Pancreas (tissue), 10 donors: ENCODE results near the gene XYLT1. TPM values are rescaled to one million over a fixed set of nuclear protein-coding genes. Genes with fewer than 3 reads are reported as not detected.
A peak's percentile ranks its signal among the peaks of the same experiment; 100 is the strongest.

Experiments used
- ATAC-seq, 4 donors: fragments of 200-7000 bp; cut with Tn5 transposase; one replicate each; pipeline versions ENCODE4 v1.8.0 to v1.9.1; 2020; ENCODE audit warnings: mild to moderate bottlenecking in 4 of 4, moderate library complexity in 4 of 4
- DNase-seq, 6 donors: peaks; one replicate each; pipeline ENCODE4 v3.0.0-alpha.2; 2020
- FAIRE-seq: peaks from 2 replicates; lab custom pipeline; 2012; peaks lifted over from hg19 to GRCh38; lab: Jason Lieb, UNC
- H3K27ac ChIP-seq, 4 donors: fragments of 200-600 bp; sonication (generic); 1 replicate in 3 of 4; 2 replicates in 1 of 4; pipeline versions ENCODE4 v1.5.0 to v1.8.0; 2020
- H3K27me3 ChIP-seq, 4 donors: fragments of 200-600 bp; one replicate each; pipeline ENCODE4 v1.8.0; 2021
- H3K36me3 ChIP-seq, 3 donors: fragments of 200-600 bp; sonication (generic) in 1 of 3; one replicate each; pipeline versions ENCODE4 v1.5.0 to v1.8.0; 2020 to 2021
- H3K4me1 ChIP-seq, 3 donors: fragments of 200-600 bp; one replicate each; pipeline ENCODE4 v1.8.0; 2021
- H3K4me3 ChIP-seq, 4 donors: fragments of 200-600 bp; sonication (generic) in 2 of 4; one replicate each; pipeline versions ENCODE4 v1.5.0 to v1.8.0; 2020 to 2021
- H3K9me3 ChIP-seq, 4 donors: fragments of 200-600 bp; one replicate each; pipeline ENCODE4 v1.8.0; 2021
- WGBS, 2 donors: extraction: QIAGEN DNeasy Blood & Tissue Kit; methylation state at CpG; one replicate each; pipeline ENCODE4 v1.1.7; 2013; 5-methylcytosine and 5-hydroxymethylcytosine counted together
- intact Hi-C, 3 donors: fragments of 100-400 bp; cut with DNase I; formaldehyde crosslinking; loops; one replicate each; pipeline versions ENCODE4 v1.11.1 to v1.14.2; 2022
- polyA plus RNA-seq, 2 donors: library from polyadenylated mRNA; stranded (reverse); fragments of 200-250 nt; gene quantifications; one replicate each; pipeline ENCODE4 v1.2.3, GENCODE V29; 2013
- total RNA-seq, 6 donors: library from RNA; stranded (reverse); fragmentation: NEBNext Ultra II Directional in 4 of 6; extraction: Animal tissue kit (Norgen Biotek cat#: 25700) in 4 of 6; gene quantifications; one replicate each; pipeline versions ENCODE4 v1.2.1 to v1.2.4, GENCODE V29; 2021 to 2023
- TF ChIP-seq, protein P1 (sequence below), 4 donors: fragments of 200-600 bp; sonication (generic) in 3 of 4; IDR thresholded peaks; one replicate each; pipeline versions ENCODE4 v1.5.0 to v1.8.0; 2021; ENCODE audit warnings: antibody characterized with exemption in 4 of 4
- donor health status: healthy with polysubstance abuse.
- donor health status: DM: no; HTN: no; CAD: no; lungs with moderate emphysema.
- donor health status: DM: no; HTN: no; CAD: no.
- donor health status: control.
- donor health status: control.
- donor health status: Bipolar disorder and iron deficiency.
- donor health status: DM: yes; HTN: yes; CAD: no.
- donor health status: DM: no; HTN: no; CAD: no.
- donor health status: DM: no; HTN: no; CAD: no.
- donor health status: DM: yes; HTN: yes; CAD: no.

Gene XYLT1
- total and polyA plus RNA-seq, 8 donors, result 1.6 to 8.2 (median 4.6) TPM

DNA sequence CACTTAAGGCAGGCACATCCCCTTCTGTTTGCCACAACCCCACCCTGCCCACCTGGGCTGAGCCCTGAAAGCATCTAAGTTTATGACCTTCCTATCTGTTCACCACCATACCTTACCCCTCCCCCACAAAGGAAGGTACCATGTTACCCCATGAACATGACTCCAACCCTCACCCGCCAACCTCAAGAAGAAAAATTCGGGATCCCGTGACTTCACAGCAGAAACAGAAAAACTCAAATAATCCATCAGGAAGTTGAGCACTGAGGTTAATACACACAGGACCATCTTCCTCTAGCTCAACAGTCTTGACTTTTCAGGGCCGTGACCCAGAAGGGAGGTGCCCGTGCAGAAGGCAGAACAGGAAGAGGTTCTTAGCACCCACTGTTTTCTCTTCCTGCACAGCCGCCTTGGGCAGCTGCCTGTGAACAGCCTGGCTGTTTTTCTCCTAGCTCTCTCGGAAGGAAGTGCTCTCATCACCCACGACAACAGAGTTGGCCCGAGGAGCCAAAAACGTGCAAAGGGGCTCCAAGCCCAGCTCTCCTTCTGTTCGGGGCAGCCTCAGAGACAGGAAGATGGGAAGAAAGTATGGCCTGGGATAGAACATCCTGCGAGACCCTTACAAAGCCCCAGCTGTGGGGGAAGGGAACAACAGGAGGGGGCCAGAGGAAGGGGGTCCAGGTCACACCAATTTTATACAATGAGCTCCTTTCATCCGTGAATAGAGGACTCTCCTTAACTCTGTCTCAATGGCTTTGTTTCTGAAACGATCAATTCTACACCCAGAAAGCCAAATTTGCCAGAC lies 101.1 kb downstream of the XYLT1 start:
- FAIRE-seq, result no peak
- peak overlapping the region in 2 of 4 donors; percentile 12 to 44 for H3K27ac ChIP-seq
- no peaks in the 10 kb centered on the region for H3K27me3 ChIP-seq
- TF ChIP-seq, protein P1, sequence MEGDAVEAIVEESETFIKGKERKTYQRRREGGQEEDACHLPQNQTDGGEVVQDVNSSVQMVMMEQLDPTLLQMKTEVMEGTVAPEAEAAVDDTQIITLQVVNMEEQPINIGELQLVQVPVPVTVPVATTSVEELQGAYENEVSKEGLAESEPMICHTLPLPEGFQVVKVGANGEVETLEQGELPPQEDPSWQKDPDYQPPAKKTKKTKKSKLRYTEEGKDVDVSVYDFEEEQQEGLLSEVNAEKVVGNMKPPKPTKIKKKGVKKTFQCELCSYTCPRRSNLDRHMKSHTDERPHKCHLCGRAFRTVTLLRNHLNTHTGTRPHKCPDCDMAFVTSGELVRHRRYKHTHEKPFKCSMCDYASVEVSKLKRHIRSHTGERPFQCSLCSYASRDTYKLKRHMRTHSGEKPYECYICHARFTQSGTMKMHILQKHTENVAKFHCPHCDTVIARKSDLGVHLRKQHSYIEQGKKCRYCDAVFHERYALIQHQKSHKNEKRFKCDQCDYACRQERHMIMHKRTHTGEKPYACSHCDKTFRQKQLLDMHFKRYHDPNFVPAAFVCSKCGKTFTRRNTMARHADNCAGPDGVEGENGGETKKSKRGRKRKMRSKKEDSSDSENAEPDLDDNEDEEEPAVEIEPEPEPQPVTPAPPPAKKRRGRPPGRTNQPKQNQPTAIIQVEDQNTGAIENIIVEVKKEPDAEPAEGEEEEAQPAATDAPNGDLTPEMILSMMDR (IDR thresholded peaks at IDR 0.05), result no peak
- no peaks in the 10 kb centered on the region for H3K9me3 ChIP-seq
- no peaks in the 10 kb centered on the region for H3K36me3 ChIP-seq
- H3K4me1 ChIP-seq, result peaks cover 0 to 2% (median 0%) of the 10 kb centered on the region in 3 donors
- 64 to 67% methylated on average over 14 of the region's 14 CpGs for WGBS, 2 donors
- ATAC-seq, result peak in 3 of 4 donors; percentile 37 to 76 (median 70)
- H3K4me3 ChIP-seq, result no peak overlapping the region
- peak in 1 of 6 donors; percentile 39 for DNase-seq
- intact Hi-C loops, result no loop called here

DNA sequence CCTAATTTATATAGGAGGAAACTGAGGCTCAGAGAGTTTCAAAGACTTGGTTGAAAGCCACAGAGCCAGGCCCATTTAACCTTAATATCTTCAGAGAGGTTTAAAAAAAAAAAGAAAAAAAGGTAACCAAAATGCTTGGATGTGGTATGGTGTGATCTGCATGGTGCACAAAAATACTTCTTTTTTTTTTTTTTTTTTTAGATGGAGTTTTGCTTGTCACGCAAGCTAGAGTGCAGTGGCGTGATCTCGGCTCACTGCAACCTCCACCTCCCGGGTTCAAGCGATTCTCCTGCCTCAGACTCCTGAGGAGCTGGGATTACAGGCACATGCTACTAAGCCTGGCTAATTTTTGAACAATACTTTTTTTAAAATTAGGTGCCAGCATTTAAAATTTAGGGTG lies 101.8 kb downstream of the XYLT1 start:
- TF ChIP-seq, protein P1 (IDR thresholded peaks at IDR 0.05), result no peak
- Histone ChIP-seq H3K27me3 (no peaks in the 10 kb centered on the region), H3K36me3 (no peaks in the 10 kb centered on the region), H3K27ac (peak overlapping the region in 1 of 4 donors; percentile 12), H3K4me3 (no peak overlapping the region), H3K9me3 (no peaks in the 10 kb centered on the region), H3K4me1 (peaks cover 0 to 3% (median 0%) of the 10 kb centered on the region in 3 donors)
- no peak for FAIRE-seq
- ATAC-seq, result no peak
- 87 to 90% methylated on average over 5 of the region's 5 CpGs for WGBS, 2 donors
- intact Hi-C loops, result no loop called here
- DNase-seq, result no peak

DNA sequence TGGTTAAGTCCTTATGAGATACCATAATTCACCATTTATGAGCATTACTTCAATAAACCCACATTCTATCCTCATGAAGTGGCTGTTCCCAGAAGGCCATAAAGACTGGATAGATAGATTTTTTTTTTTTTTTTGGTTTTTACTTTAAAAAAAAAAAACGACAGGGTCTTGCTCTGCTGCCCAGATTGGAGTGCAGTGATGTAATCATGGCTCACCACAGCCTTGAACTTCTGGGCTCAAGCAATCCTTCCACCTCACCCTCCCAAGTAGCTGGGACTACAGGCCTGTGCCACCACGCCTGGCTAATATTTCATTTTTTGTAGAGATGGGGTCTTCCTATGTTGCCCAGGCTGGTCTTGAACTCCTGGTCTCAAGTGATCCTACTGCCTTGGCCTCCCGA lies 102.3 kb downstream of the XYLT1 start:
- H3K27me3 ChIP-seq, result no peaks in the 10 kb centered on the region
- no peak overlapping the region for H3K27ac ChIP-seq
- ATAC-seq (no peak), DNase-seq (no peak), FAIRE-seq (no peak)
- TF ChIP-seq, protein P1 (IDR thresholded peaks at IDR 0.05), result no peak
- H3K36me3 ChIP-seq, result no peaks in the 10 kb centered on the region
- intact Hi-C loops, result no loop called here
- H3K4me1 ChIP-seq, result peaks cover 0 to 3% (median 0%) of the 10 kb centered on the region in 3 donors
- WGBS, 2 donors, result 66 to 69% methylated on average over 3 of the region's 3 CpGs
- no peaks in the 10 kb centered on the region for H3K9me3 ChIP-seq
- no peak overlapping the region for H3K4me3 ChIP-seq

DNA sequence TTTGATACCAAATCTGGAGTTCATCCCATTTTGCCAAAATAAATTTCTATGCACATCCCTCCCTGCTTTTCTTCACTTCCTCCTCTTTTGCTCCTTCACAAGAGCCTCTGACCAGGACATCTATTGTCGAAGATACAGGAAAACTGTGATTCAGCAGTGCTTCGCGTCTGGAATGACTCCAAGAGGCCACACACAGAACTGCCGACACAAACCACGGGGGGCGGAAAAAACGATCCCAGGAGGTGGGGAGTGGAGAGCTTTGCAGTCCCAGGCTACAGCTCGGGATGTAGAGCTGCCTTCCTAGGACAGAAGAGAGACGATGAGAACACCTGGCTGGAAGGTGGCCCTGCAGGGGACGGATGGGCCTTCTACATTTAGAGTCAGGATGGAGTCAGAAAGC lies 102.8 kb downstream of the XYLT1 start:
- FAIRE-seq, result no peak
- WGBS, 2 donors, result 59 to 65% methylated on average over 10 of the region's 10 CpGs

More for the DNA sequence above, 102.8 kb downstream of the XYLT1 start:
- ATAC-seq (no peak), DNase-seq (no peak)
- no peaks in the 10 kb centered on the region for H3K27me3 ChIP-seq
- peaks cover 0 to 3% (median 0%) of the 10 kb centered on the region in 3 donors for H3K4me1 ChIP-seq
- no peak overlapping the region for H3K4me3 ChIP-seq
- TF ChIP-seq, protein P1 (IDR thresholded peaks at IDR 0.05), result no peak
- no peaks in the 10 kb centered on the region for H3K9me3 ChIP-seq
- intact Hi-C loops, result no loop called here
- H3K27ac ChIP-seq, result no peak overlapping the region
- no peaks in the 10 kb centered on the region for H3K36me3 ChIP-seq
